HL-60 (cell line): Measurements from ENCODE around the gene ABI3BP.

Experiments used
- CTCF ChIP-seq: IDR thresholded peaks from one replicate; pipeline ENCODE4 v1.5.1; 2011; ENCODE audit warnings: low read length, control low read depth, inconsistent platforms; ENCODE audit not compliant: insufficient read depth
- GABPA ChIP-seq: IDR thresholded peaks from 2 replicates; pipeline ENCODE4 v1.6.1; 2012; ENCODE audit warnings: low read depth
- POLR2AphosphoS5 ChIP-seq: IDR thresholded peaks from 2 replicates; pipeline ENCODE4 v1.6.1; 2012; ENCODE audit warnings: low read depth
- REST ChIP-seq: IDR thresholded peaks from 2 replicates; pipeline ENCODE4 v1.6.1; 2012; ENCODE audit warnings: low read depth; ENCODE audit not compliant: insufficient replicate concordance

GRCh38 chr3:100725935-100726513, 267.2 kb downstream of the ABI3BP start:
- TF ChIP-seq POLR2AphosphoS5: no peak
- TF ChIP-seq CTCF: no peak
- TF ChIP-seq GABPA: no peak
- no peak for TF ChIP-seq REST
